OCI-LY3 (cell line): ENCODE data around the gene AGBL4.

Experiments used
- H2AFZ ChIP-seq: fragments of 200-600, 300-600 bp; shearing (Covaris generic); 2 replicates; pipeline ENCODE4 v1.6.0; 2014; ENCODE audit warnings: antibody characterized with exemption, low read depth, low read length
- H3K27ac ChIP-seq: fragments of 200-600, 300-600 bp; sonication (generic); 2 replicates; pipeline ENCODE4 v1.5.1; 2014; ENCODE audit warnings: mild to moderate bottlenecking, low read length, moderate library complexity, mixed read lengths
- H3K27me3 ChIP-seq: fragments of 200-600, 300-600 bp; sonication (generic); 2 replicates; pipeline ENCODE4 v1.6.1; 2014; ENCODE audit warnings: low read depth, low read length, mixed read lengths
- H3K36me3 ChIP-seq: fragments of 200-600, 300-600 bp; sonication (generic); replicated peaks from 2 replicates; pipeline ENCODE3; 2014; ENCODE audit warnings: low read depth, low read length, mixed read lengths
- H3K4me1 ChIP-seq: fragments of 300-600, 200-600 bp; sonication (generic); 2 replicates; pipeline ENCODE4 v1.6.1; 2014; ENCODE audit warnings: low read length, mixed read lengths
- H3K4me2 ChIP-seq: fragments of 200-600, 300-600 bp; sonication (generic); 2 replicates; pipeline ENCODE4 v1.6.1; 2014; ENCODE audit warnings: low read length, mixed read lengths
- H3K4me3 ChIP-seq: fragments of 300-600, 200-600 bp; sonication (generic); 2 replicates; pipeline ENCODE4 v1.5.1; 2014; ENCODE audit warnings: antibody characterized with exemption, mild to moderate bottlenecking, low read length, moderate library complexity
- H3K79me2 ChIP-seq: fragments of 300-600, 200-600 bp; shearing (Covaris generic); 2 replicates; pipeline ENCODE4 v1.6.1; 2014; ENCODE audit warnings: mild to moderate bottlenecking, low read length, mixed read lengths
- H3K9ac ChIP-seq: fragments of 300-600, 200-600 bp; shearing (Covaris generic); 2 replicates; pipeline ENCODE4 v1.6.0; 2014; ENCODE audit warnings: mild to moderate bottlenecking, low read length, moderate library complexity
- H3K9me3 ChIP-seq: fragments of 200-600, 300-600 bp; shearing (Covaris generic); 2 replicates; pipeline ENCODE4 v1.6.1; 2014; ENCODE audit warnings: low read length, mixed read lengths; ENCODE audit not compliant: insufficient read depth
- H4K20me1 ChIP-seq: fragments of 200-600, 300-600 bp; sonication (generic); 2 replicates; pipeline ENCODE4 v1.6.1; 2016; ENCODE audit warnings: low read length, mixed read lengths; ENCODE audit not compliant: insufficient read depth
- EZH2phosphoT487 ChIP-seq: fragments of 200-600 bp; shearing (Covaris generic); IDR thresholded peaks from 2 replicates; pipeline ENCODE4 v1.6.1; 2018; ENCODE audit warnings: antibody characterized with exemption, mixed run types, low read depth
- TF ChIP-seq, protein P1 (sequence below): fragments of 200-600, 300-600 bp; sonication (generic); IDR thresholded peaks from 2 replicates; pipeline ENCODE4 v1.5.1; 2014; ENCODE audit warnings: antibody characterized with exemption, low read length, low read depth

Gene AGBL4

DNA sequence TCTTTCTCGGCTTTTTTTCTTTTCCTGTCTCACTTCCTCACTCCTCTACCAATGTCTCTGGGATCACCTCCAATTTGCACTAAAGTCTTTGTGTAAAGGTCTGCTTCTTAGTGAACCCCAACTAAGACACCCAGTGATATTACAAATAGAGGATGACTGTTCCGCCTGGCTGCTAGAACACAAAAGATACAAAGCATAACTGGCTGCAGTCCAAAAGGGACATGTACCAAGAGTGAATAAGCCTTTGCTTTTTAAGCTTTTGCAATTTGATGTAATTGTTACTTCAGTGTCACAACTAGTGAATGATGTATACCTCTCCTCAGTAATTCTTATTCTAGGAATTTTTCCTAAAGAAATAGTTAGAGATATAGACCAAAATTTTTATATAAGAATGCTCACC, 1164.3 kb downstream of the AGBL4 start:
- H3K27me3 ChIP-seq: no peaks in the 10 kb centered on the region
- no peak overlapping the region for H2AFZ ChIP-seq
- no peak overlapping the region for H3K4me3 ChIP-seq
- no peak overlapping the region for H3K4me2 ChIP-seq
- H3K4me1 ChIP-seq: no peaks in the 10 kb centered on the region
- no peaks in the 10 kb centered on the region for H3K36me3 ChIP-seq
- no peaks in the 10 kb centered on the region for H3K79me2 ChIP-seq
- TF ChIP-seq, protein P1, sequence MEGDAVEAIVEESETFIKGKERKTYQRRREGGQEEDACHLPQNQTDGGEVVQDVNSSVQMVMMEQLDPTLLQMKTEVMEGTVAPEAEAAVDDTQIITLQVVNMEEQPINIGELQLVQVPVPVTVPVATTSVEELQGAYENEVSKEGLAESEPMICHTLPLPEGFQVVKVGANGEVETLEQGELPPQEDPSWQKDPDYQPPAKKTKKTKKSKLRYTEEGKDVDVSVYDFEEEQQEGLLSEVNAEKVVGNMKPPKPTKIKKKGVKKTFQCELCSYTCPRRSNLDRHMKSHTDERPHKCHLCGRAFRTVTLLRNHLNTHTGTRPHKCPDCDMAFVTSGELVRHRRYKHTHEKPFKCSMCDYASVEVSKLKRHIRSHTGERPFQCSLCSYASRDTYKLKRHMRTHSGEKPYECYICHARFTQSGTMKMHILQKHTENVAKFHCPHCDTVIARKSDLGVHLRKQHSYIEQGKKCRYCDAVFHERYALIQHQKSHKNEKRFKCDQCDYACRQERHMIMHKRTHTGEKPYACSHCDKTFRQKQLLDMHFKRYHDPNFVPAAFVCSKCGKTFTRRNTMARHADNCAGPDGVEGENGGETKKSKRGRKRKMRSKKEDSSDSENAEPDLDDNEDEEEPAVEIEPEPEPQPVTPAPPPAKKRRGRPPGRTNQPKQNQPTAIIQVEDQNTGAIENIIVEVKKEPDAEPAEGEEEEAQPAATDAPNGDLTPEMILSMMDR: no peak
- TF ChIP-seq EZH2phosphoT487: no peak
- H4K20me1 ChIP-seq: no peaks in the 10 kb centered on the region
- H3K9me3 ChIP-seq: no peaks in the 10 kb centered on the region
- H3K27ac ChIP-seq: no peak overlapping the region
- H3K9ac ChIP-seq: no peak overlapping the region

DNA sequence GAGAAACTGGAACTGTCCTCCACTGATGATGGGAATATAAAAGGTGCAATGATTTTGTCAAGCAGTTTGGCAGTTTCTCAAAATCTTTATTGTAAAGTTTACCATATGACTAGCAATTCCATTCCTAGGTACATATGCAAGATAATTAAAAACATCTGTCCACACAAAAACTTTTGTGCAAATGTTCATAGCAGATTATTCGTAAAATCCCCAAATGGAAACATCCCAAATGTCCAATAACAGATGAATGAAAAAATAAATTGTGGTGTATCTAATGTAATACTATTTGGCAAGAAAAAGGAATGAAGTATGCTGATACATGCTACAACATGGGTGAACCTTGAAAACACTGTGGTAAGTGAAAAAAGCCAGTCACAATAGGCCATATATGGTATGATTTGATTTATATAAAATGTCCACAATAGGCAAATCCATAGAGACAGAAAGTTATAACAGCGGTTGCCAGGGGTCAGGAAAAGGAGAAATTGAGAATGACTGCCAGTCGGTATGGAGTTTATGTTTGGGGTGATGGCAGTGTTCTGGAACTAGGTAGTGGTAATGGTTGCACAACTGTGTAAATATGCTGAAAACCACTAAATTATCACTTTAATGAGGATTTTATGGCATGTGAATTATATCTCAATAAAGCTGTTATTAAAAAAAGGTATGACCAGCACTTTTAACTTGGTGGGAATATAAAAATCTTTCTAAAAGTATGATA, 1165.4 kb downstream of the AGBL4 start:
- H3K27ac ChIP-seq: no peak overlapping the region
- H4K20me1 ChIP-seq: no peaks in the 10 kb centered on the region
- H3K27me3 ChIP-seq: no peaks in the 10 kb centered on the region
- H3K79me2 ChIP-seq: no peaks in the 10 kb centered on the region
- H3K4me1 ChIP-seq: no peaks in the 10 kb centered on the region
- no peak overlapping the region for H3K4me2 ChIP-seq
- H3K9ac ChIP-seq: no peak overlapping the region
- H2AFZ ChIP-seq: no peak overlapping the region
- H3K9me3 ChIP-seq: no peaks in the 10 kb centered on the region
- H3K36me3 ChIP-seq: no peaks in the 10 kb centered on the region
- TF ChIP-seq, protein P1: no peak
- TF ChIP-seq EZH2phosphoT487: no peak
- no peak overlapping the region for H3K4me3 ChIP-seq

DNA sequence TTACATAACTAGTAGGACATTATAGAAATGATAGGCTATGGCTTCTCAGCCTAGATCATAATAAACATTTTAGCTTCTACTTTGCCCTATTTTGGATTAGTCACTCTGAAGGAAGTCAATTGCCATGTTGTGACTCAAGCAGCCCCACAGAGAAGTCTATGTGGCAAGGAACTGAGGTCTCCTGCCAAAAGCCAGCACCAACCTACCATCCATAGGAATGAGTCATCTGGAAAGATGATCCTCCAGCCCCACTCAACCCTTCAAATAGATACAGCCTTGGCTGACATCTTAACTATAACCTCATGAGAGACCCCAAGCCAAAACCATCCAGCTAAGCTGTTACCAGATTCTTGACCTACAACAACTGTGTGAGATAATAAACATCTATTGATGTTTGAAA, 1170.7 kb downstream of the AGBL4 start:
- Histone ChIP-seq H3K4me2 (no peak overlapping the region), H3K36me3 (no peaks in the 10 kb centered on the region), H3K4me3 (no peak overlapping the region), H4K20me1 (no peaks in the 10 kb centered on the region), H3K79me2 (no peaks in the 10 kb centered on the region), H3K27ac (no peak overlapping the region), H3K9ac (no peak overlapping the region), H3K9me3 (no peaks in the 10 kb centered on the region), H3K4me1 (peaks cover 12% of the 10 kb centered on the region), H3K27me3 (no peaks in the 10 kb centered on the region), H2AFZ (no peak overlapping the region)
- TF ChIP-seq EZH2phosphoT487: no peak
- TF ChIP-seq, protein P1: no peak

DNA sequence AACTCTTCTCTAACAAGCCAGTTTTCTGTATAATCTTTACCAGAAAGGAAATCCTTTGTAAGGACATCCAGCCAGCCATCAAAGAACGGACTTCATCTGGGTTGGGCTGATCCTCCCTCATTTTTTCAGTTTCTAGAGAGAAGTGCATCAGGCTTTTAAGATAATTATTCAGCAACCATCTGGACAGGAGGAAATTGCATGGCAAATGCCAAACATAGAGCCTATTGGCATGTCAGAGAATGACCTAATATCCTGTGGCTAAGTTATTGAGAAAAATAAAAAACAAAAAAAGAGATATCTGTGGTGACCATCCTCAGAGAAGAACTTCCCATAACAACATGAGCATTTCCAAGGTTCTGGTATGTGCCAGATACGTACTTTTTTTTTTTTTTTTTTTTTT, 1172.1 kb downstream of the AGBL4 start:
- no peaks in the 10 kb centered on the region for H3K36me3 ChIP-seq
- H2AFZ ChIP-seq: no peak overlapping the region
- peaks cover 16% of the 10 kb centered on the region for H3K4me1 ChIP-seq
- H3K79me2 ChIP-seq: no peaks in the 10 kb centered on the region
- TF ChIP-seq, protein P1: no peak
- no peak for TF ChIP-seq EZH2phosphoT487
- H3K4me2 ChIP-seq: 0 out of 2 replicates have a peak overlapping the region, but pooled peaks have one; percentile 26
- H3K9me3 ChIP-seq: no peaks in the 10 kb centered on the region
- no peak overlapping the region for H3K27ac ChIP-seq
- no peaks in the 10 kb centered on the region for H3K27me3 ChIP-seq
- no peak overlapping the region for H3K9ac ChIP-seq
- H3K4me3 ChIP-seq: no peak overlapping the region
- H4K20me1 ChIP-seq: no peaks in the 10 kb centered on the region
